Tibial nerve (tissue), 4 donors: Measurements from ENCODE around the gene PCBD1.

Source experiments
- EP300 ChIP-seq, 2 donors: sonication (generic); formaldehyde crosslinking; IDR thresholded peaks; one replicate each; pipeline ENCODE4 v1.6.1; 2017; ENCODE audit warnings: antibody characterized with exemption in 2 of 2, mild to moderate bottlenecking in 1 of 2
- POLR2A ChIP-seq, 2 donors: fragments of 450-650 bp; IDR thresholded peaks; one replicate each; pipeline ENCODE4 v1.6.1; 2017; ENCODE audit warnings: antibody characterized with exemption in 2 of 2, mild to moderate bottlenecking in 2 of 2, moderate library complexity in 2 of 2
- TF ChIP-seq, protein P1 (sequence below), 5 experiments: fragments of 200-600 bp in 3 of 5; fragments of 450-650 bp in 2 of 5; sonication (generic) in 3 of 5; IDR thresholded peaks; one replicate each; pipeline ENCODE4 v1.5.1; 2016 to 2019; ENCODE audit warnings: antibody characterized with exemption in 5 of 5, mild to moderate bottlenecking in 3 of 5, moderate library complexity in 2 of 5

DNA sequence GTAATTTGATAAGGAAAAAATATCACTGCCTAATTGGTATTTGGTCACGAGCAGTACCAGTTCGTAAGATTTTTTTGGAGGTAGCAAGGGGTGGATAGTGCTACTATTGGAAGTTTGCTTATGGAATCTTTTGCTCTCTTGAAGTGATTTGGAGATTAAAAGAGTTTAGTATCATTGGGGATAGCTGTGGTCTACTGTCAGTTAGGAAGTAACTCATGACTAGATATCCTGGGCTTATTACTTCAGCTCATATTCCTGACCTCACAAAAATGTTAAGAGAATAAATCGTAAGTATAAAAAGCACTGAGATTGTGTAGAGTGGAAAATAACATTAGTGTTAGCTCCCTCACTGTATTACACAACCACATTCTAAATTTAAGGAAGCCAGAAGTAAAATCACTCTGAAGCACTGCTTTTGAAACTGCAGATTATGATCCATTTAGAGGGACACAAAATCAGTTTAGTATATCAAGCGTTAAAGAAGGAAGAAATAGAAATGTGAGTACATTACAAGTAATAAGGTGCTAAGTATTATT is 50.0 kb downstream of the PCBD1 start:
- TF ChIP-seq POLR2A (IDR thresholded peaks at IDR 0.05), result no peak
- TF ChIP-seq, protein P1, sequence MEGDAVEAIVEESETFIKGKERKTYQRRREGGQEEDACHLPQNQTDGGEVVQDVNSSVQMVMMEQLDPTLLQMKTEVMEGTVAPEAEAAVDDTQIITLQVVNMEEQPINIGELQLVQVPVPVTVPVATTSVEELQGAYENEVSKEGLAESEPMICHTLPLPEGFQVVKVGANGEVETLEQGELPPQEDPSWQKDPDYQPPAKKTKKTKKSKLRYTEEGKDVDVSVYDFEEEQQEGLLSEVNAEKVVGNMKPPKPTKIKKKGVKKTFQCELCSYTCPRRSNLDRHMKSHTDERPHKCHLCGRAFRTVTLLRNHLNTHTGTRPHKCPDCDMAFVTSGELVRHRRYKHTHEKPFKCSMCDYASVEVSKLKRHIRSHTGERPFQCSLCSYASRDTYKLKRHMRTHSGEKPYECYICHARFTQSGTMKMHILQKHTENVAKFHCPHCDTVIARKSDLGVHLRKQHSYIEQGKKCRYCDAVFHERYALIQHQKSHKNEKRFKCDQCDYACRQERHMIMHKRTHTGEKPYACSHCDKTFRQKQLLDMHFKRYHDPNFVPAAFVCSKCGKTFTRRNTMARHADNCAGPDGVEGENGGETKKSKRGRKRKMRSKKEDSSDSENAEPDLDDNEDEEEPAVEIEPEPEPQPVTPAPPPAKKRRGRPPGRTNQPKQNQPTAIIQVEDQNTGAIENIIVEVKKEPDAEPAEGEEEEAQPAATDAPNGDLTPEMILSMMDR (IDR thresholded peaks at IDR 0.05), result no peak
- no peak for TF ChIP-seq EP300 (IDR thresholded peaks at IDR 0.05)
